GM12864 (cell line): ENCODE results near the gene ZBTB38.

Experiments
- DNase-seq: peaks from one replicate; pipeline ENCODE4 v3.0.0-alpha.2; 2011; ENCODE audit warnings: low read depth
- H3K4me3 ChIP-seq: 2 replicates; pipeline ENCODE4 v1.5.1; 2011; ENCODE audit warnings: mild to moderate bottlenecking, low read depth, low read length, control low read depth
- TF ChIP-seq, protein P1 (sequence below): IDR thresholded peaks from 2 replicates; pipeline ENCODE4 v1.5.1; 2011; ENCODE audit warnings: low read depth, mild to moderate bottlenecking, moderate library complexity, low read length, control low read depth, inconsistent platforms; ENCODE audit errors: missing control alignments

The ZBTB38 gene

DNA sequence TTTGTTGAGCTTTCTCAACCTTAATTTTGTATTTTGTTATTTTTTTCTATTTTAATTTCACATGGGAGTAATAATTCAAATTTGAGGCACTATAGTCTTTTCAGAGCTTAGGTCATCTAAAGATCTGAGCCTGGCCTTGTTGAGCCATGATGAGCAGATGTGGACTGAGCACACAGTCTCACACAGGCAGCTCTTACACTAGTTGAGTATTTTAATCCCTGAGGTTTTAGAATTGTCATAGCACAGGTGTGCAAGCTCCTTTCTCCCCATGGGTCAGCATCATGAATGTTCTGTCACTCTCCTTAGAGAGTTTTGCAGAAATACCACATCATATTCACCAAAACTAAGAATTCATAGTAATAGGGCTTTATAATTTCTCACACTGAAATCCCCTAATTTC, 4.9 kb downstream of the ZBTB38 start:
- H3K4me3 ChIP-seq: no peak overlapping the region
- no peak for DNase-seq
- TF ChIP-seq, protein P1, sequence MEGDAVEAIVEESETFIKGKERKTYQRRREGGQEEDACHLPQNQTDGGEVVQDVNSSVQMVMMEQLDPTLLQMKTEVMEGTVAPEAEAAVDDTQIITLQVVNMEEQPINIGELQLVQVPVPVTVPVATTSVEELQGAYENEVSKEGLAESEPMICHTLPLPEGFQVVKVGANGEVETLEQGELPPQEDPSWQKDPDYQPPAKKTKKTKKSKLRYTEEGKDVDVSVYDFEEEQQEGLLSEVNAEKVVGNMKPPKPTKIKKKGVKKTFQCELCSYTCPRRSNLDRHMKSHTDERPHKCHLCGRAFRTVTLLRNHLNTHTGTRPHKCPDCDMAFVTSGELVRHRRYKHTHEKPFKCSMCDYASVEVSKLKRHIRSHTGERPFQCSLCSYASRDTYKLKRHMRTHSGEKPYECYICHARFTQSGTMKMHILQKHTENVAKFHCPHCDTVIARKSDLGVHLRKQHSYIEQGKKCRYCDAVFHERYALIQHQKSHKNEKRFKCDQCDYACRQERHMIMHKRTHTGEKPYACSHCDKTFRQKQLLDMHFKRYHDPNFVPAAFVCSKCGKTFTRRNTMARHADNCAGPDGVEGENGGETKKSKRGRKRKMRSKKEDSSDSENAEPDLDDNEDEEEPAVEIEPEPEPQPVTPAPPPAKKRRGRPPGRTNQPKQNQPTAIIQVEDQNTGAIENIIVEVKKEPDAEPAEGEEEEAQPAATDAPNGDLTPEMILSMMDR: no peak

DNA sequence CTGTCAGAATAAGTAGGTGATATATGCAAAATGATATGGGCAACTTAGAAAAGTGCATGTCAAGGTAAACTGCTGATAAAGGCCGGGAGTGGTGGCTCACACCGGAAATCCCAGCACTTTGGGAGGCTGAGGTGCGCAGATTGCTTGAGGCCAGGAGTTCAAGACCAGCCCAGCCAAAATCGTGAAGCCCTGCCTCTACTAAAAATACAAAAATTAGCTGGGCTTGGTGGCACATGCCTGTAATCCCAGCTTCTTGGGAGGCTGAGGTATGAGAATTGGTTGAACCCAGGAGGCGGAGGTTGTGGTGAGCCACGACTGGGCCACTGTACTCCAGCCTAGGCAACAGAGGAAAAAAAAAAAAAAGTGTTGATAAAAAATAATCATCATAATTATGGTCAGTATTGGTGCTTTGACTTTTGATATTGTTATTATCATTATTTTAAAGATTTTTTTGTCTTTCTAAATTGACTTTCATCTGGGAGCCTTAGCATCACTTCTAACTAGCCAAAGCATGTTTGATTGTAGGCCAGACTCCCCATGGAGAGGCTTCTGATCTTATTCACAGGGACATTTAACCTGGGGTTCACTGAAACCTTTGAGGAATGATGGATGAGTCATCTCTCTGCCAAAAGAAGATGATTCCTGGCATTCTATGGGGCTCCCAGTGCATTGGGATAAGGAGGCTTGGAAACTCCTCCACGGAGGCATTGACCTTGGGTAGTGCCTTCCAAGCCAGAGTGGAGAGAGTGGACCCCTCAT, 5.6 kb downstream of the ZBTB38 start:
- DNase-seq: no peak

DNA sequence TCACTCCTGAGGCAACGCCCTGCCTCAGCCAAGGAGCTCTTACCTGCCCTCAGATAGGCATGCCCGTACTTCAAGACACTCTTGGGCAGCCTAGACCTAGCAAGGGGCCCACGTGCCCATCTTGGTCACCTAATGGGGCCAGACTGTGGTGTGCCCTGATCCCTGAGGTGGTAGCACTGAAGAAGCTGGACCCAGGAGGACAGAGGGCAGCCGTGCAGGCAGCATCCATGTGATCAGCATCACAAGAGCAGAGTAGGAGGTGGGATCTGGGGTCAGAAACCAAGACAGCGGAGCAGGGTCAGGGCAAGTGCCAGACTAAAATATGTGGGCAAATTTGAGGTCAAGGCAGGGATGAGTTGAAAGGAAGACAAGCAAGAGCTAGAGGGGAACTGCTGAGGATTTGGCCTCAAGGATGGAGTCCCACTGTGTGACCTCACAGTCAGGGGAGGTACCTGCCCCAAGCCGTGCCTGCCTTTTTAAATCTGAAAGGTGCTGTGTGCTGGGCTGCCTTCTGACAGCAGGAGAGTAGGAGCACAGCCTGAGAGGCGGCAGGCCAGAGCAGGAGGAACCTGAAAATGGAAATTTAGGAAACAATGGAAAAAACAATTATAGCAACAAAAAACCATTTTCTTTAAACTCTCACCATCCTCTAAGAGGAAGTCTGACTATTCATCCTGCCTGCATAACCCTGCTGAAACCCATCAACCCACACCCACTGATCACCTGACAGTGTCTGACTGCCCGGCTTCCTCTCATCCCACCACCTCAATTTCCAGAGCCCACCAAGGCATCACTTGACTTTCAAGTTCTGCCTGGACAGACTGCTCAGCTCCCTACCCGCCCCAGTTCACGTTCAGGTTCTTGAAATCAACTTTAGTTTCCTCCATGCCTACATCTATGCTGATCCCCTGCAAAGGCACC, 7.3 kb downstream of the ZBTB38 start:
- no peak overlapping the region for H3K4me3 ChIP-seq
- no peak for DNase-seq
- TF ChIP-seq, protein P1: no peak

More for the DNA sequence above, 5.6 kb downstream of the ZBTB38 start:
- no peak overlapping the region for H3K4me3 ChIP-seq
- TF ChIP-seq, protein P1: no peak

DNA sequence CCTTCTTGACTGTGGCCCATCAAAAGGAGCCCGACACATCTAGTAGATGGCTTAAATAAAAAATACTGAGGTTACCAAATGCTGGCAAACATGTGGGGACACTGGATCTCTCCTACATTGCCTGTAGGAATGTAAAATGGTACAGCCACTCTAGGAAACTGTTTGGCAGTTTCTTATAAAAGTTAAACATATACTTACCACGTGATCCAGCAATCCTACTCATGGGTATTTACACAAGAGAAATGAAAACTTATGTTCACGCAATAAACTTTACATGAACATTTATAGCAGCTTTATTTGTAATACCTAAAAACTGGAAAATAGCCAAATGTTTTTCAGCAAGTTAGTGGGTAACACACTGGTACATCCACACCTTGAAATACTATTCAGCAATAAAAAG, 9.1 kb downstream of the ZBTB38 start:
- no peak for DNase-seq
- TF ChIP-seq, protein P1: no peak
- no peak overlapping the region for H3K4me3 ChIP-seq

DNA sequence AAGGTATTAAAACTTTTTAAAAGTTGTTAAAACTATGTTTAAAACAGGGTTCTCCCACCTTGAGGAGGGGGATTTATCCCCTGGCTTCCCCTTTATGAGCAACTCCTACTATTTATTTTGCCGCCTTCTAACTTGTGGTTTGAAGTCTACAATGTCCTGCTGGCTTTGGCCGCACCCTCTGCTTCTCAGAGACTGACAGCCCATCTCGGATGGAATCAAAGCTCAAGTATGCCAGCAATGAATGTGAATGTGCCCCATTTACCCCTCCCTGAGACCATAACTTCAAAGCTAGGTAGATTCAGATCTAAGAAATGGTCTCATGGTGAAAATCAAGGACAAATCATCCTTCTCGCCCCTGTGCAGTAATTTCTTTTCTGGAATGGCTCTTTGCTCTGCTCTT, 10.3 kb downstream of the ZBTB38 start:
- no peak overlapping the region; the same call in 1 of the 2 replicates for H3K4me3 ChIP-seq
- DNase-seq: no peak
- TF ChIP-seq, protein P1: no peak

DNA sequence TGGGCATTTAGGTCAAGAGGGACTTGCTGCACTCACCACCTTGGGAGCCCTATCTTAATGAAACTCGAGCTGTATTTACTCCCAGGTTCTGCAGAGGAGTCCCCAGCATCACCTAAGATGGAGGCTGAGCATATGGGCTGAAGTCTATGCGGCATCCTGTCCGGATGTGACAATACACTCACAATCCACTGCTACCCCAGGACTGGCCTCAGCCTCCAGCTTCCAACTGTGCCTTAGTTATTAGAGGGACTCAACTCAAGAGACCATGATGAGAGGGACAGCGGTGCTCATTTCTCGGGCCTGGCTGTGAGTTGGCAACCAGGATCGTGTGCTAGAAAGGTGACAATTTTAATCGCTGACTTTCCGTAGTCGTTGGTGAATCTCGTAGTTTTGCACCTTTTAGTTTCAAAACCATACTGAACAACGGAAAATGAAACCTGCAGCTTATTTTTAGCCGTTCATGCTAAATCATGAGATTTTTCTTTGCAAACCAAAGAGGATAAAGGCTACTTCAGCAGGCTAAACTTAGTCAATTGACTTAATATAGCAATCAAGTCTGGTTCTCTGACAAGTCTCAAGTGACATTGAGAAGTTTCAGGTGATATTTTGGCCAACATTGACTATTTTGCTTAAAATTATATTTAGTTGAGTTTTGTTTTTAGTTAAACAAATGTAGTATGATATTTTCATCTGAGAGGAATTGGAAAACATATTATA, 11.1 kb downstream of the ZBTB38 start:
- peak; percentile 95 for DNase-seq
- peak overlapping the region; percentile 0; the same call in 1 of the 2 replicates for H3K4me3 ChIP-seq
- TF ChIP-seq, protein P1: no peak
